HepG2 (cell line): ENCODE measurements around the gene PFN1. TPM values are rescaled to one million over a fixed set of nuclear protein-coding genes. Genes with fewer than 3 reads are reported as not detected.
A peak's percentile ranks its signal among the peaks of the same experiment; 100 is the strongest.

Experiments used
- DMAP1 ChIP-seq: IDR thresholded peaks from 2 replicates; pipeline ENCODE4 v1.6.1; 2016
- NFKB2 ChIP-seq: sonication (generic); formaldehyde crosslinking; IDR thresholded peaks from 2 replicates; pipeline ENCODE4 v1.4.0; 2020; ENCODE audit warnings: missing genetic modification reagents, borderline replicate concordance
- PAF1 ChIP-seq: IDR thresholded peaks from 2 replicates; pipeline ENCODE4 v1.6.1; 2016; ENCODE audit warnings: missing genetic modification reagents, missing compliant biosample characterization
- PTBP1 ChIP-seq: fragments of 200-400 bp; formaldehyde crosslinking; IDR thresholded peaks from 2 replicates; pipeline ENCODE4 v1.6.1; 2018; ENCODE audit warnings: low read length, low read depth; ENCODE audit not compliant: poor library complexity, severe bottlenecking
- SKI ChIP-seq: fragments of 450-650 bp; IDR thresholded peaks from one replicate; pipeline ENCODE4 v1.6.1; 2018; ENCODE audit warnings: mild to moderate bottlenecking; ENCODE audit not compliant: partially characterized antibody
- ZNF101 ChIP-seq: sonication (generic); formaldehyde crosslinking; IDR thresholded peaks from 2 replicates; pipeline ENCODE4 v1.4.0; 2020; ENCODE audit warnings: mild to moderate bottlenecking, low read depth, missing genetic modification reagents, borderline replicate concordance
- ZNF12 ChIP-seq: sonication (generic); formaldehyde crosslinking; IDR thresholded peaks from 2 replicates; pipeline ENCODE4 v1.5.0; 2020; ENCODE audit warnings: missing genetic modification reagents
- ZNF138 ChIP-seq: sonication (generic); formaldehyde crosslinking; IDR thresholded peaks from 2 replicates; pipeline ENCODE4 v1.5.0; 2020; ENCODE audit warnings: mild to moderate bottlenecking, low read depth, missing genetic modification reagents
- ZNF232 ChIP-seq: sonication (generic); formaldehyde crosslinking; IDR thresholded peaks from 2 replicates; pipeline ENCODE4 v1.4.0; 2020; ENCODE audit warnings: missing genetic modification reagents, borderline replicate concordance
- ZNF275 ChIP-seq: sonication (generic); formaldehyde crosslinking; IDR thresholded peaks from 2 replicates; pipeline ENCODE4 v1.8.0; 2022; ENCODE audit warnings: missing genetic modification reagents, mild to moderate bottlenecking, inconsistent platforms, borderline replicate concordance
- ZNF572 ChIP-seq: sonication (generic); formaldehyde crosslinking; IDR thresholded peaks from 2 replicates; pipeline ENCODE4 v1.5.1; 2020; ENCODE audit warnings: mild to moderate bottlenecking, missing genetic modification reagents
- ZNF605 ChIP-seq: sonication (generic); formaldehyde crosslinking; IDR thresholded peaks from 2 replicates; pipeline ENCODE4 v1.8.0; 2022; ENCODE audit warnings: mild to moderate bottlenecking, missing genetic modification reagents
- ZNF670 ChIP-seq: sonication (generic); formaldehyde crosslinking; IDR thresholded peaks from 2 replicates; pipeline ENCODE4 v1.8.0; 2022; ENCODE audit warnings: mild to moderate bottlenecking, missing genetic modification reagents, borderline replicate concordance
- ZSCAN20 ChIP-seq: sonication (generic); formaldehyde crosslinking; IDR thresholded peaks from 2 replicates; pipeline ENCODE4 v1.4.0; 2020; ENCODE audit warnings: missing genetic modification reagents, mild to moderate bottlenecking, borderline replicate concordance
- ZZZ3 ChIP-seq: sonication (generic); formaldehyde crosslinking; IDR thresholded peaks from 2 replicates; pipeline ENCODE4 v1.4.0; 2020; ENCODE audit warnings: missing genetic modification reagents, mild to moderate bottlenecking, borderline replicate concordance
- polyA plus RNA-seq, 8 experiments: library from polyadenylated mRNA; depleted of rRNA in 3 of 8; stranded (reverse) in 7 of 8; unstranded in 1 of 8; fragments of >200 nt; fragmentation: Illumina TruSeq in 4 of 8; extraction: Trizol in 4 of 8; gene quantifications; 2 replicates each; pipeline versions ENCODE4 v1.2.1 to v1.2.3, GENCODE V29; 2011 to 2016; ENCODE audit warnings: low read depth in 4 of 8, missing spikeins in 1 of 8, mixed read lengths in 1 of 8; ENCODE audit not compliant: insufficient read depth in 1 of 8
- total RNA-seq, 5 experiments: library from RNA; depleted of rRNA; stranded (reverse); fragments of >200 nt; fragmentation: Illumina TruSeq; extraction: Trizol; gene quantifications; 2 replicates each; pipeline ENCODE4 v1.2.3, GENCODE V29; 2016; ENCODE audit warnings: low read depth in 1 of 5
- TF ChIP-seq, protein P1 (sequence below): sonication (generic); formaldehyde crosslinking; IDR thresholded peaks from 2 replicates; pipeline ENCODE4 v1.4.0; 2020; ENCODE audit warnings: missing genetic modification reagents
- TF ChIP-seq, protein P2 (sequence below): IDR thresholded peaks from 2 replicates; pipeline ENCODE4 v1.6.1; 2016; ENCODE audit warnings: mild to moderate bottlenecking
- TF ChIP-seq, protein P3 (sequence below): sonication (generic); formaldehyde crosslinking; IDR thresholded peaks from 2 replicates; pipeline ENCODE4 v1.8.0; 2022; ENCODE audit warnings: missing genetic modification reagents, mild to moderate bottlenecking, borderline replicate concordance

PFN1 gene
- total and polyA plus RNA-seq, 2 of the 13 experiments (the other 11 are each of a cell fraction or from before 2014, with no cell fraction given) = 494 to 613 TPM

GRCh38 chr17:4947411-4948165 is 742 bp downstream of the PFN1 start (continued):
- TF ChIP-seq ZZZ3 (CRISPR knock-in tag) (0 out of 2 replicates have a peak, but pooled peaks have one; percentile 16), ZSCAN20 (0 out of 2 replicates have a peak, but pooled peaks have one; percentile 47), ZNF670 (CRISPR knock-in tag) (no peak), NFKB2 (CRISPR knock-in tag) (peak; percentile 62), ZNF232 (CRISPR knock-in tag) (0 out of 2 replicates have a peak, but pooled peaks have one; percentile 30), SKI (no peak), ZNF101 (CRISPR knock-in tag) (no peak), ZNF572 (CRISPR knock-in tag) (no peak), ZNF275 (CRISPR knock-in tag) (0 out of 2 replicates have a peak, but pooled peaks have one; percentile 25), PTBP1 (no peak), ZNF605 (CRISPR knock-in tag) (no peak), PAF1 (CRISPR knock-in tag) (no peak), DMAP1 (0 out of 2 replicates have a peak, but pooled peaks have one; percentile 35), ZNF12 (CRISPR knock-in tag) (no peak), ZNF138 (CRISPR knock-in tag) (peak; percentile 24; the same call in 1 of the 2 replicates)
- TF ChIP-seq, protein P1, sequence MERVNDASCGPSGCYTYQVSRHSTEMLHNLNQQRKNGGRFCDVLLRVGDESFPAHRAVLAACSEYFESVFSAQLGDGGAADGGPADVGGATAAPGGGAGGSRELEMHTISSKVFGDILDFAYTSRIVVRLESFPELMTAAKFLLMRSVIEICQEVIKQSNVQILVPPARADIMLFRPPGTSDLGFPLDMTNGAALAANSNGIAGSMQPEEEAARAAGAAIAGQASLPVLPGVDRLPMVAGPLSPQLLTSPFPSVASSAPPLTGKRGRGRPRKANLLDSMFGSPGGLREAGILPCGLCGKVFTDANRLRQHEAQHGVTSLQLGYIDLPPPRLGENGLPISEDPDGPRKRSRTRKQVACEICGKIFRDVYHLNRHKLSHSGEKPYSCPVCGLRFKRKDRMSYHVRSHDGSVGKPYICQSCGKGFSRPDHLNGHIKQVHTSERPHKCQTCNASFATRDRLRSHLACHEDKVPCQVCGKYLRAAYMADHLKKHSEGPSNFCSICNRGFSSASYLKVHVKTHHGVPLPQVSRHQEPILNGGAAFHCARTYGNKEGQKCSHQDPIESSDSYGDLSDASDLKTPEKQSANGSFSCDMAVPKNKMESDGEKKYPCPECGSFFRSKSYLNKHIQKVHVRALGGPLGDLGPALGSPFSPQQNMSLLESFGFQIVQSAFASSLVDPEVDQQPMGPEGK (CRISPR knock-in tag) = peak; percentile 68; the same call in 1 of the 2 replicates
- TF ChIP-seq, protein P2, sequence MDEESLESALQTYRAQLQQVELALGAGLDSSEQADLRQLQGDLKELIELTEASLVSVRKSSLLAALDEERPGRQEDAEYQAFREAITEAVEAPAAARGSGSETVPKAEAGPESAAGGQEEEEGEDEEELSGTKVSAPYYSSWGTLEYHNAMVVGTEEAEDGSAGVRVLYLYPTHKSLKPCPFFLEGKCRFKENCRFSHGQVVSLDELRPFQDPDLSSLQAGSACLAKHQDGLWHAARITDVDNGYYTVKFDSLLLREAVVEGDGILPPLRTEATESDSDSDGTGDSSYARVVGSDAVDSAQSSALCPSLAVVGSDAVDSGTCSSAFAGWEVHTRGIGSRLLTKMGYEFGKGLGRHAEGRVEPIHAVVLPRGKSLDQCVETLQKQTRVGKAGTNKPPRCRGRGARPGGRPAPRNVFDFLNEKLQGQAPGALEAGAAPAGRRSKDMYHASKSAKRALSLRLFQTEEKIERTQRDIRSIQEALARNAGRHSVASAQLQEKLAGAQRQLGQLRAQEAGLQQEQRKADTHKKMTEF (CRISPR knock-in tag) = 0 out of 2 replicates have a peak, but pooled peaks have one; percentile 51
- TF ChIP-seq, protein P3, sequence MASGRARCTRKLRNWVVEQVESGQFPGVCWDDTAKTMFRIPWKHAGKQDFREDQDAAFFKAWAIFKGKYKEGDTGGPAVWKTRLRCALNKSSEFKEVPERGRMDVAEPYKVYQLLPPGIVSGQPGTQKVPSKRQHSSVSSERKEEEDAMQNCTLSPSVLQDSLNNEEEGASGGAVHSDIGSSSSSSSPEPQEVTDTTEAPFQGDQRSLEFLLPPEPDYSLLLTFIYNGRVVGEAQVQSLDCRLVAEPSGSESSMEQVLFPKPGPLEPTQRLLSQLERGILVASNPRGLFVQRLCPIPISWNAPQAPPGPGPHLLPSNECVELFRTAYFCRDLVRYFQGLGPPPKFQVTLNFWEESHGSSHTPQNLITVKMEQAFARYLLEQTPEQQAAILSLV (CRISPR knock-in tag) = 0 out of 2 replicates have a peak, but pooled peaks have one; percentile 41
